Activated T-cell treated with anti-CD3 and anti-CD28 coated beads, Interleukin-2, amount 50 U/mL, for 4 hours (primary cell): Measurements from ENCODE around the gene DRC1. TPM values are rescaled to one million over a fixed set of nuclear protein-coding genes. Genes with fewer than 3 reads are reported as not detected.

ENCODE experiments used
- ATAC-seq, 2 donors: fragments of 200-7000 bp; cut with Tn5 transposase; one replicate each; pipeline ENCODE4 v1.10.0; 2021
- DNase-seq: peaks from one replicate; pipeline ENCODE4 v3.0.0-alpha.2; 2020
- H3K27me3 Mint-ChIP-seq: one replicate; pipeline ENCODE4 v1.8.0; 2021; ENCODE audit warnings: low read depth, mixed read lengths
- H3K36me3 Mint-ChIP-seq: one replicate; pipeline ENCODE4 v1.8.0; 2022; ENCODE audit warnings: mixed read lengths; ENCODE audit not compliant: insufficient read depth
- H3K4me1 Mint-ChIP-seq: one replicate; pipeline ENCODE4 v1.8.0; 2021; ENCODE audit warnings: low read depth, mixed read lengths
- H3K4me3 Mint-ChIP-seq: one replicate; pipeline ENCODE4 v1.8.0; 2021; ENCODE audit warnings: mild to moderate bottlenecking, moderate library complexity, mixed read lengths
- H3K9me3 Mint-ChIP-seq: one replicate; pipeline ENCODE4 v1.8.0; 2021; ENCODE audit warnings: mixed read lengths
- total RNA-seq, 3 donors: library from RNA; stranded (reverse); gene quantifications; one replicate each; pipeline ENCODE4 v1.2.1, GENCODE V29; 2021

DRC1 gene
- total RNA-seq, 3 donors from 2014 or later: not detected

- H3K27me3 Mint-ChIP-seq: no peaks in the 10 kb centered on the region
- DNase-seq (no peak), ATAC-seq (no peak)
- H3K36me3 Mint-ChIP-seq: peaks cover 41% of the 10 kb centered on the region
- peaks cover 5% of the 10 kb centered on the region for H3K4me1 Mint-ChIP-seq
- H3K4me3 Mint-ChIP-seq: no peak overlapping the region
- H3K9me3 Mint-ChIP-seq: no peaks in the 10 kb centered on the region
These were observed 21.4 kb upstream of the DRC1 start for GRCh38 chr2:26380281-26380680.

- Mint-ChIP-seq H3K9me3 (no peaks in the 10 kb centered on the region), H3K27me3 (no peaks in the 10 kb centered on the region), H3K36me3 (peaks cover 36% of the 10 kb centered on the region), H3K4me1 (no peaks in the 10 kb centered on the region), H3K4me3 (no peak overlapping the region)
- DNase-seq: no peak
- ATAC-seq: no peak
These were observed 19.2 kb upstream of the DRC1 start for GRCh38 chr2:26382564-26382963.

- Mint-ChIP-seq H3K4me1 (no peaks in the 10 kb centered on the region), H3K27me3 (no peaks in the 10 kb centered on the region), H3K4me3 (no peak overlapping the region), H3K36me3 (peaks cover 31% of the 10 kb centered on the region), H3K9me3 (no peaks in the 10 kb centered on the region)
- DNase-seq: no peak
- no peak for ATAC-seq
These were observed 17.5 kb upstream of the DRC1 start for GRCh38 chr2:26384183-26384582.

- Mint-ChIP-seq H3K27me3 (no peaks in the 10 kb centered on the region), H3K4me1 (no peaks in the 10 kb centered on the region), H3K36me3 (peaks cover 33% of the 10 kb centered on the region), H3K4me3 (no peak overlapping the region), H3K9me3 (no peaks in the 10 kb centered on the region)
- ATAC-seq (no peak), DNase-seq (no peak)
These were observed 17.1 kb upstream of the DRC1 start for GRCh38 chr2:26384597-26384996.

- DNase-seq (no peak), ATAC-seq (no peak)
- Mint-ChIP-seq H3K4me1 (no peaks in the 10 kb centered on the region), H3K27me3 (no peaks in the 10 kb centered on the region), H3K36me3 (peaks cover 31% of the 10 kb centered on the region), H3K9me3 (no peaks in the 10 kb centered on the region), H3K4me3 (no peak overlapping the region)
These were observed 14.5 kb upstream of the DRC1 start for GRCh38 chr2:26387189-26387588.

- Mint-ChIP-seq H3K4me3 (no peak overlapping the region), H3K36me3 (peaks cover 14% of the 10 kb centered on the region), H3K27me3 (no peaks in the 10 kb centered on the region), H3K9me3 (no peaks in the 10 kb centered on the region), H3K4me1 (peaks cover 15% of the 10 kb centered on the region)
- DNase-seq (no peak), ATAC-seq (no peak)
These were observed 7.0 kb upstream of the DRC1 start for GRCh38 chr2:26394694-26395093.

GRCh38 chr2:26395394-26395793 lies 6.3 kb upstream of the DRC1 start:
- DNase-seq (no peak), ATAC-seq (no peak)
- H3K36me3 Mint-ChIP-seq: peaks cover 10% of the 10 kb centered on the region
- no peak overlapping the region for H3K4me3 Mint-ChIP-seq
- no peaks in the 10 kb centered on the region for H3K9me3 Mint-ChIP-seq
- H3K4me1 Mint-ChIP-seq: peaks cover 19% of the 10 kb centered on the region
- no peaks in the 10 kb centered on the region for H3K27me3 Mint-ChIP-seq

- Mint-ChIP-seq H3K9me3 (no peaks in the 10 kb centered on the region), H3K4me3 (no peak overlapping the region), H3K27me3 (peaks cover 8% of the 10 kb centered on the region), H3K4me1 (peaks cover 20% of the 10 kb centered on the region), H3K36me3 (peaks cover 8% of the 10 kb centered on the region)
- DNase-seq: peak; percentile 24
- peak; percentile 81 to 96 for ATAC-seq
These were observed 4.9 kb upstream of the DRC1 start for GRCh38 chr2:26396734-26397298.

- peaks cover 13% of the 10 kb centered on the region for H3K27me3 Mint-ChIP-seq
- DNase-seq (no peak), ATAC-seq (no peak)
- peaks cover 4% of the 10 kb centered on the region for H3K36me3 Mint-ChIP-seq
- no peak overlapping the region for H3K4me3 Mint-ChIP-seq
- peaks cover 18% of the 10 kb centered on the region for H3K4me1 Mint-ChIP-seq
- no peaks in the 10 kb centered on the region for H3K9me3 Mint-ChIP-seq
These were observed 1.8 kb upstream of the DRC1 start for GRCh38 chr2:26399771-26400376.

GRCh38 chr2:26400723-26401122 lies 997 bp upstream of the DRC1 start:
- DNase-seq (no peak), ATAC-seq (no peak)
- Mint-ChIP-seq H3K9me3 (no peaks in the 10 kb centered on the region), H3K36me3 (peaks cover 4% of the 10 kb centered on the region), H3K27me3 (peaks cover 16% of the 10 kb centered on the region), H3K4me3 (no peak overlapping the region), H3K4me1 (peaks cover 18% of the 10 kb centered on the region)

GRCh38 chr2:26407526-26407925 lies 5.8 kb downstream of the DRC1 start:
- no peaks in the 10 kb centered on the region for H3K9me3 Mint-ChIP-seq
- H3K27me3 Mint-ChIP-seq: peaks cover 15% of the 10 kb centered on the region
- no peak for ATAC-seq

GRCh38 chr2:26409785-26410184 lies 8.1 kb downstream of the DRC1 start:
- no peak for ATAC-seq
- no peak for DNase-seq
- Mint-ChIP-seq H3K27me3 (peaks cover 13% of the 10 kb centered on the region), H3K4me3 (no peak overlapping the region), H3K9me3 (no peaks in the 10 kb centered on the region), H3K4me1 (peaks cover 9% of the 10 kb centered on the region), H3K36me3 (no peaks in the 10 kb centered on the region)

More at GRCh38 chr2:26407526-26407925, 5.8 kb downstream of the DRC1 start:
- H3K36me3 Mint-ChIP-seq: no peaks in the 10 kb centered on the region
- no peak overlapping the region for H3K4me3 Mint-ChIP-seq
- H3K4me1 Mint-ChIP-seq: peaks cover 9% of the 10 kb centered on the region
- no peak for DNase-seq

- Mint-ChIP-seq H3K27me3 (peaks cover 10% of the 10 kb centered on the region), H3K4me3 (no peak overlapping the region), H3K9me3 (no peaks in the 10 kb centered on the region), H3K36me3 (no peaks in the 10 kb centered on the region), H3K4me1 (peaks cover 9% of the 10 kb centered on the region)
- no peak for DNase-seq
- ATAC-seq: no peak
These were observed 9.1 kb downstream of the DRC1 start for GRCh38 chr2:26410764-26411243.

GRCh38 chr2:26411419-26411818 lies 9.7 kb downstream of the DRC1 start:
- Mint-ChIP-seq H3K4me3 (no peak overlapping the region), H3K36me3 (no peaks in the 10 kb centered on the region), H3K4me1 (peaks cover 9% of the 10 kb centered on the region), H3K27me3 (peaks cover 10% of the 10 kb centered on the region), H3K9me3 (no peaks in the 10 kb centered on the region)
- no peak for ATAC-seq
- no peak for DNase-seq

- DNase-seq (no peak), ATAC-seq (peak; percentile 60 to 85)
- H3K9me3 Mint-ChIP-seq: no peaks in the 10 kb centered on the region
- peak overlapping the region; percentile 42 for H3K4me3 Mint-ChIP-seq
- peaks cover 9% of the 10 kb centered on the region for H3K4me1 Mint-ChIP-seq
- H3K36me3 Mint-ChIP-seq: no peaks in the 10 kb centered on the region
- H3K27me3 Mint-ChIP-seq: peaks cover 8% of the 10 kb centered on the region
These were observed 10.5 kb downstream of the DRC1 start for GRCh38 chr2:26412091-26412673.
